Measurements from ENCODE around the gene EID2.

GRCh38 chr19:39509233-39509632 lies 30.7 kb downstream of the EID2 start:
- TF ChIP-seq POLR2A (IDR thresholded peaks at IDR 0.05; ENCODE audit: low read depth, low read length), result no peak
- TF ChIP-seq POLR2AphosphoS5 (IDR thresholded peaks at IDR 0.05; ENCODE audit: low read depth, low read length), result no peak

All from GM12892 (cell line).